PC-9 (cell line): Measurements from ENCODE around the gene PRRG2. TPM values are rescaled to one million over a fixed set of nuclear protein-coding genes. Genes with fewer than 3 reads are reported as not detected.

Source experiments
- BruUV-seq: library from RNA; stranded (reverse); fragments of 400-500 nt; replicated peaks from 2 replicates; lab custom pipeline; 2021; lab: Mats Ljungman, UMichigan
- CTCF ChIA-PET: fragments of 300-600 bp; sonication (Branson Sonifier 250); formaldehyde crosslinking; loops from one replicate; lab custom pipeline; 2022; ENCODE audit warnings: antibody characterized with exemption; lab: Charles Lee
- POLR2A ChIA-PET: fragments of 300-600 bp; sonication (Branson Sonifier 250); formaldehyde crosslinking; loops from one replicate; lab custom pipeline; 2022; ENCODE audit warnings: antibody characterized with exemption; ENCODE audit not compliant: unreplicated experiment; lab: Charles Lee
- DNase-seq, 2 experiments: peaks; one replicate each; pipeline versions ENCODE4 v3.0.0 to v3.0.0-alpha.2; 2015 to 2022; ENCODE audit warnings: mixed read lengths in 1 of 2
- H2AFZ ChIP-seq: fragments of 200-600 bp; sonication (generic); 2 replicates; pipeline ENCODE4 v1.8.1; 2017; ENCODE audit warnings: antibody characterized with exemption
- H3F3A ChIP-seq: fragments of 200-600 bp; sonication (generic); 2 replicates; pipeline ENCODE4 v1.8.1; 2017; ENCODE audit warnings: antibody characterized with exemption, mild to moderate bottlenecking, low read depth; ENCODE audit not compliant: insufficient read depth
- H3K27ac ChIP-seq: fragments of 200-600 bp; sonication (generic); 2 replicates; pipeline ENCODE4 v1.6.1; 2016; ENCODE audit warnings: mixed run types
- H3K27me3 ChIP-seq: fragments of 200-600 bp; sonication (generic); 2 replicates; pipeline ENCODE4 v1.6.1; 2016; ENCODE audit warnings: low read depth, mixed run types; ENCODE audit not compliant: insufficient read depth
- H3K36me3 ChIP-seq: fragments of 200-600 bp; sonication (generic); 2 replicates; pipeline ENCODE4 v1.6.1; 2016; ENCODE audit warnings: low read depth, mixed run types
- H3K4me1 ChIP-seq: fragments of 200-600 bp; sonication (generic); replicated peaks from 2 replicates; pipeline ENCODE4 v1.6.1; 2016; ENCODE audit warnings: mixed run types; ENCODE audit not compliant: insufficient read depth
- H3K4me2 ChIP-seq: fragments of 200-600 bp; sonication (generic); 2 replicates; pipeline ENCODE4 v1.6.1; 2017; ENCODE audit warnings: mixed run types
- H3K4me3 ChIP-seq: fragments of 200-600 bp; sonication (generic); 2 replicates; pipeline ENCODE4 v1.6.1; 2016; ENCODE audit warnings: mixed run types
- H3K79me2 ChIP-seq: fragments of 200-600 bp; sonication (generic); 2 replicates; pipeline ENCODE4 v1.6.1; 2017; ENCODE audit warnings: low read depth, mixed run types
- H3K9me2 ChIP-seq: fragments of 200-600 bp; sonication (generic); 2 replicates; pipeline ENCODE4 v1.8.1; 2017; ENCODE audit warnings: mild to moderate bottlenecking; ENCODE audit not compliant: insufficient read depth
- H3K9me3 ChIP-seq: fragments of 200-600 bp; sonication (generic); 2 replicates; pipeline ENCODE4 v1.8.1; 2016; ENCODE audit warnings: low read depth; ENCODE audit not compliant: insufficient read depth
- H4K20me1 ChIP-seq: fragments of 200-600 bp; sonication (generic); 2 replicates; pipeline ENCODE4 v1.8.1; 2017; ENCODE audit not compliant: insufficient read depth
- EZH2 ChIP-seq: fragments of 200-600 bp; sonication (generic); IDR thresholded peaks from 2 replicates; pipeline ENCODE4 v1.8.0; 2017; ENCODE audit warnings: antibody characterized with exemption, low read depth
- intact Hi-C: fragments of 100-400 bp; cut with micrococcal nuclease; formaldehyde crosslinking; loops from one replicate; pipeline ENCODE4 v1.10.0; 2022; ENCODE audit not compliant: unreplicated experiment
- total RNA-seq: library from RNA; stranded (reverse); gene quantifications from 2 replicates; pipeline ENCODE4 v1.2.3, GENCODE V29; 2021
- TF ChIP-seq, protein P1 (sequence below): fragments of 200-600 bp; sonication (generic); conservative IDR thresholded peaks from 2 replicates; pipeline ENCODE4 v1.6.1; 2017; ENCODE audit warnings: mixed run types, antibody characterized with exemption, mild to moderate bottlenecking, moderate library complexity

Gene PRRG2
- total RNA-seq, 1 experiment from 2014 or later = 16.2 TPM

DNA sequence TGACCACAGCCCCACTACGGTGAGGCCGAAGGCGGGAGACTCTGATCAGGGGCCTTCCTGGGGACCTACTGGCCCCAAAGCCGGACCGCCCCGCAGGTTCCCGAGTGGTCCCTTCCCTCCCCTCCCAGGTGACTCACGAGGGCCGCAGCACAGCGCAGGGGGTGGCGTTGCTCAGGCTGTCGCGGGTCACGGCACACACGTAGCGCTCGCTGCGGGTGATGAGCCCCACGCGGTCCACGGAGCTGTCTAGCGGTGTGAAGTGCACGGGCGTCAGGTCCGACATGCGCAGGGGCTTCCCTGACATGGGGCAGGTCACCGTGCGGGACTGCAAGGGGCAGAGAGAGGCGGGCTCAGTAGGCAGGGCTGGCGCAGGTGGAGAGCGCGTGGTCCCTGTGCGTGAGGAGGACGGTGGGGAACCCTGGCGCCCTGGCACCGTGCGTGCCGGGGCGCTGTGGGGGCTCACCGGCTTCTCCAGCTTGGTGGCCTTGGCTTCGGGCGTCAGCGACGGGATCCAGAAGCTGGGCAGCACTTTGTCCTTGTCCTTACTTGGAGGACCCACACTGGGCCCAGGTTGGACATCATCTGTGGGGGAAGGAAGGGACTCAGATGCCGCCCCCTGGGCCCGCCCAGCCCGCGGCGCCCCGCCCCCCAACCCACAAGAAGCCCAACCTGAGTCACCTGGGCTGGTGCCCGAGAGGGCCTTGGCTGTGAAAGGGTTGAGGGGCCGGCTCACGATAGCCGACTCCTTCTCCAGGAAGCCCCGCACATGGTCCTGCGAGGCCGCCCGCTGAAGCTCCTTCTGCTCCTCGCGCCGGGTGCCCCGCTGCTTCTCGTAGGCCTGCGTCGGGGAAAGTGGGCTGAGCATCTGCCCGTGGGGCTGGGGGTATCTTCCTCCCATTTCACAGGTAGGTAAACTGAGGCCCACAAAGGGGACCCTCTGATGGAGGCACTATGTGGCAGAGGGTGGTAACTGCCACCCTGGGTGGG is 24.4 kb upstream of the PRRG2 start:
- intact Hi-C loops = no loop called here
- no peaks in the 10 kb centered on the region for H3K9me3 ChIP-seq
- H3K4me2 ChIP-seq = no peak overlapping the region
- DNase-seq = no peak
- BruUV-seq = no TSS peak
- no peak overlapping the region for H3K27ac ChIP-seq
- no peaks in the 10 kb centered on the region for H3K9me2 ChIP-seq
- ChIA-PET CTCF (no interaction called here), POLR2A (no interaction called here)
- peaks cover 18% of the 10 kb centered on the region for H3F3A ChIP-seq
- no peaks in the 10 kb centered on the region for H3K79me2 ChIP-seq
- no peaks in the 10 kb centered on the region for H3K4me1 ChIP-seq
- no peaks in the 10 kb centered on the region for H3K27me3 ChIP-seq
- H2AFZ ChIP-seq = no peak overlapping the region
- TF ChIP-seq, protein P1, sequence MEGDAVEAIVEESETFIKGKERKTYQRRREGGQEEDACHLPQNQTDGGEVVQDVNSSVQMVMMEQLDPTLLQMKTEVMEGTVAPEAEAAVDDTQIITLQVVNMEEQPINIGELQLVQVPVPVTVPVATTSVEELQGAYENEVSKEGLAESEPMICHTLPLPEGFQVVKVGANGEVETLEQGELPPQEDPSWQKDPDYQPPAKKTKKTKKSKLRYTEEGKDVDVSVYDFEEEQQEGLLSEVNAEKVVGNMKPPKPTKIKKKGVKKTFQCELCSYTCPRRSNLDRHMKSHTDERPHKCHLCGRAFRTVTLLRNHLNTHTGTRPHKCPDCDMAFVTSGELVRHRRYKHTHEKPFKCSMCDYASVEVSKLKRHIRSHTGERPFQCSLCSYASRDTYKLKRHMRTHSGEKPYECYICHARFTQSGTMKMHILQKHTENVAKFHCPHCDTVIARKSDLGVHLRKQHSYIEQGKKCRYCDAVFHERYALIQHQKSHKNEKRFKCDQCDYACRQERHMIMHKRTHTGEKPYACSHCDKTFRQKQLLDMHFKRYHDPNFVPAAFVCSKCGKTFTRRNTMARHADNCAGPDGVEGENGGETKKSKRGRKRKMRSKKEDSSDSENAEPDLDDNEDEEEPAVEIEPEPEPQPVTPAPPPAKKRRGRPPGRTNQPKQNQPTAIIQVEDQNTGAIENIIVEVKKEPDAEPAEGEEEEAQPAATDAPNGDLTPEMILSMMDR = no peak
- no peak for TF ChIP-seq EZH2
- no peak overlapping the region for H3K4me3 ChIP-seq
- H3K36me3 ChIP-seq = no peaks in the 10 kb centered on the region
- H4K20me1 ChIP-seq = peaks cover 2% of the 10 kb centered on the region; the same call in 1 of the 2 replicates

DNA sequence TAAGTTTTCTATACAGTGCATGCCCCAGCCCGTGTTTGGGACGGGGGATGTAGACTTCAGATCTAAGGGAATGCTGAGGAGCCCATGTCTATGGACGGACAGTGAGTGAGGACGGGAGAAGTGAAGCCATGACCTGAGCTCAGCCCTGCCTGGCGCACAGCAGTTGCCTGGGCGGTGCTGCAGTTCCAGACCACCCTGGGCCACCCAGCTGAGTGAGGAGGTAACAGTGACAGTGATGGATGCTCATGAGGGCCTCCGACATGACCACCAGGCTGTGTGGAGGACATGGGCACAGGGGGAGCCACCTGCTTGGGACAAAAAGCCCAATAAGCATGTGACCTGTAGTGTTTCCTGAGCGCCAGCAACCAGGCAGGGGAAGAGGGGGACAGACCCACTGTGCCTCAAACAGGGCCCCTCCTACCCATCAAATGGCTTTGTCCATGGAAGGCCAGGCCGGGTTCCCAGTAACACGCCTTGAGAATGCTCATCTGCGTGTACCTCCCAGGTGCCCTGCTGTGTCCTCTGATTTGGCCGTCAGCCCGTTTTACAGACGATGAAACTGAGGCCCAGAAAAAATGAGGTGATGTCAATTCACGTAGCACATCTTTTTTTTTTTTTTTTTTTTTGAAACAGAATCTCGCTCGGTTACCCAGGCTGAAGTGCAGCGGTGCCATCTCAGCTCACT is 23.3 kb upstream of the PRRG2 start:
- Histone ChIP-seq H3F3A (peaks cover 18% of the 10 kb centered on the region), H3K4me2 (no peak overlapping the region), H3K4me3 (no peak overlapping the region), H3K9me3 (no peaks in the 10 kb centered on the region), H3K4me1 (no peaks in the 10 kb centered on the region), H3K27me3 (no peaks in the 10 kb centered on the region), H4K20me1 (peaks cover 7% of the 10 kb centered on the region; the same call in 1 of the 2 replicates), H3K79me2 (no peaks in the 10 kb centered on the region; the same call in 1 of the 2 replicates), H3K27ac (no peak overlapping the region), H2AFZ (no peak overlapping the region), H3K36me3 (no peaks in the 10 kb centered on the region), H3K9me2 (no peaks in the 10 kb centered on the region)
- BruUV-seq = no TSS peak
- CTCF ChIA-PET = interaction anchor here (0.7 kb wide), 1 partner anchor 161 kb away, joined by 3 read pairs; no protein-coding TSS in a partner anchor
- intact Hi-C loops = no loop called here
- POLR2A ChIA-PET = no interaction called here
- no peak for DNase-seq
- TF ChIP-seq, protein P1 = no peak
- TF ChIP-seq EZH2 = no peak

DNA sequence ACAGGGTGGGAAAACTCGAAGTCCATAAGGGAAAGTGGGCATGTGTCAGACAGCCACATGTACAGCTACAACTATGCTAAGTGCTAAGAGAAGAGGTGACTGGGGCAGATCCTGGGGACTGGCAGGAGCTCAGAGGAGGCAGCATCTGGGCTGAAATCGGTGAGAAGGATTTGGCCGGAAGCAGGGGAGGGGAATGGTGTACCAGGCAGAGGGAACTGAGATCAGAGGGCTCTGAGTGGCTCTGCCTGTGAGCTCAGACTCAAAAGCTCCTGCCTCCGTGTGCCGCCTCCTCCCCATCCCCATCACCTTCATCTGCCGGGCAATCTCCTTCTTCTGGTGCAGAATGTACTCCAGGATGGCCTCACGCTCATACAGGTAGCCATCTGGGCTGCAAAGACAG is 22.5 kb upstream of the PRRG2 start:
- TF ChIP-seq, protein P1 = no peak
- no peak for TF ChIP-seq EZH2
- no peaks in the 10 kb centered on the region for H3K36me3 ChIP-seq
- no peak overlapping the region for H2AFZ ChIP-seq
- no peaks in the 10 kb centered on the region for H3K9me3 ChIP-seq
- H3K4me1 ChIP-seq = no peaks in the 10 kb centered on the region
- H3K4me3 ChIP-seq = no peak overlapping the region
- intact Hi-C loops = no loop called here
- H3K4me2 ChIP-seq = no peak overlapping the region
- ChIA-PET CTCF (interaction anchor here (0.5 to 0.7 kb wide), 2 partner anchors 32 to 160 kb away, joined by 3 to 7 read pairs; no protein-coding TSS in a partner anchor), POLR2A (no interaction called here)
- no peak for DNase-seq
- H3K9me2 ChIP-seq = no peaks in the 10 kb centered on the region
- H3K27me3 ChIP-seq = no peaks in the 10 kb centered on the region
- H3K27ac ChIP-seq = no peak overlapping the region
- no TSS peak for BruUV-seq
- peaks cover 16% of the 10 kb centered on the region for H3F3A ChIP-seq
- peaks cover 7% of the 10 kb centered on the region for H4K20me1 ChIP-seq
- no peaks in the 10 kb centered on the region; the same call in 1 of the 2 replicates for H3K79me2 ChIP-seq
